Heart left ventricle (tissue), 13 donors: ENCODE measurements around the gene UNC119B.

Experiments
- POLR2A ChIP-seq, 2 donors: fragments of 450-650 bp; IDR thresholded peaks; one replicate each; pipeline ENCODE4 v1.6.1; 2017; ENCODE audit warnings: antibody characterized with exemption in 2 of 2, mild to moderate bottlenecking in 2 of 2, moderate library complexity in 2 of 2
- TF ChIP-seq, protein P1 (sequence below), 12 donors: fragments of 200-600 bp; sonication (generic) in 4 of 12; IDR thresholded peaks; one replicate each; pipeline versions ENCODE4 v1.5.0 to v1.8.0; 2018 to 2022; ENCODE audit warnings: antibody characterized with exemption in 12 of 12, mild to moderate bottlenecking in 5 of 12
- donor health status: ischemic (EF 13 %, LVEDD 7.1; RV severe dilation, severe dysfunction).
- donor health status: DM: no; HTN: yes; CAD: no.
- donor health status: DM: no; HTN: no; CAD: no.
- donor health status: ischemic (EF 25% LVEDD 6.9; RV normal size, moderate dysfunction).
- donor health status: ischemic (EF 25% LVEDD 5.7; RV mildly dilated, moderate dysfunction).
- donor health status: ischemic (EF 35%, LVEDD 5.7; RV mildly dilated, moderate dysfunction).
- donor health status: nonischemic (EF 11% LVEDD 7.7; RV severe dilation, severe dysfunction).
- donor health status: DM: yes; HTN: yes; CAD: no.
- donor health status: PGD.
- donor health status: ischemic (EF 29% LVEDD 5.4; RV normal size, mild dysfunction).
- donor health status: nonischemic (EF 23%, LVEDD 6.1; RV moderate dilation, normal function).

DNA sequence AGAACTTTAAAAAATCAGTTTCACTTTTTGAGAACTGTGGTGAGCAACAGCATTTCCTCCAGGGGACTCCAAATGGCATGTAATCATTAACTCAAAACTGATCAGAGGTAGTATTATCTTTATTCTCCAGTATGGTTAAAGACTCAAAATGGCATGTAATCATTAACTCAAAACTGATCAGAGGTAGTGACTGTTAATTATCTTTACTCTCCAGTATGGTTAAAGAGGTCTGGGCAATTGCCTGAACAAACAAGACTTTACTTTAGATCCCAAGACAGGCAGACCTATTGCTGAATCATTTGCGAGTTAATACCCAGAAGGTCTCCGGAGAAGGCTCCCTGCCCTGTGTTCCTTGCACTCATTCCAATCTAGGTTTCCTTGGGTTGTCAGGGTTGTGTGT lies 8.8 kb downstream of the UNC119B start:
- TF ChIP-seq, protein P1, sequence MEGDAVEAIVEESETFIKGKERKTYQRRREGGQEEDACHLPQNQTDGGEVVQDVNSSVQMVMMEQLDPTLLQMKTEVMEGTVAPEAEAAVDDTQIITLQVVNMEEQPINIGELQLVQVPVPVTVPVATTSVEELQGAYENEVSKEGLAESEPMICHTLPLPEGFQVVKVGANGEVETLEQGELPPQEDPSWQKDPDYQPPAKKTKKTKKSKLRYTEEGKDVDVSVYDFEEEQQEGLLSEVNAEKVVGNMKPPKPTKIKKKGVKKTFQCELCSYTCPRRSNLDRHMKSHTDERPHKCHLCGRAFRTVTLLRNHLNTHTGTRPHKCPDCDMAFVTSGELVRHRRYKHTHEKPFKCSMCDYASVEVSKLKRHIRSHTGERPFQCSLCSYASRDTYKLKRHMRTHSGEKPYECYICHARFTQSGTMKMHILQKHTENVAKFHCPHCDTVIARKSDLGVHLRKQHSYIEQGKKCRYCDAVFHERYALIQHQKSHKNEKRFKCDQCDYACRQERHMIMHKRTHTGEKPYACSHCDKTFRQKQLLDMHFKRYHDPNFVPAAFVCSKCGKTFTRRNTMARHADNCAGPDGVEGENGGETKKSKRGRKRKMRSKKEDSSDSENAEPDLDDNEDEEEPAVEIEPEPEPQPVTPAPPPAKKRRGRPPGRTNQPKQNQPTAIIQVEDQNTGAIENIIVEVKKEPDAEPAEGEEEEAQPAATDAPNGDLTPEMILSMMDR (IDR thresholded peaks at IDR 0.05): no peak
- TF ChIP-seq POLR2A (IDR thresholded peaks at IDR 0.05): no peak
